Hepatocyte (in vitro differentiated cells): ENCODE data around the gene S1PR2. TPM values are rescaled to one million over a fixed set of nuclear protein-coding genes. Genes with fewer than 3 reads are reported as not detected.

Experiments used
- DNase-seq: peaks from one replicate; pipeline ENCODE4 v3.0.0-alpha.2; 2016; ENCODE audit warnings: low spot score
- H2AFZ ChIP-seq: fragments of 200-600 bp; sonication (generic); 2 replicates; pipeline ENCODE4 v1.6.0; 2016; ENCODE audit warnings: antibody characterized with exemption, mild to moderate bottlenecking
- H3K27ac ChIP-seq: fragments of 200-600 bp; sonication (generic); 2 replicates; pipeline ENCODE4 v1.5.1; 2016; ENCODE audit warnings: mild to moderate bottlenecking
- H3K27me3 ChIP-seq: fragments of 200-600 bp; sonication (generic); 2 replicates; pipeline ENCODE4 v1.6.1; 2016
- H3K36me3 ChIP-seq: fragments of 200-600 bp; sonication (generic); replicated peaks from 2 replicates; pipeline ENCODE4 v1.5.1; 2016; ENCODE audit warnings: low read depth; ENCODE audit not compliant: insufficient read depth
- H3K4me1 ChIP-seq: fragments of 200-600 bp; sonication (generic); 2 replicates; pipeline ENCODE4 v1.5.1; 2016; ENCODE audit warnings: mild to moderate bottlenecking, moderate library complexity; ENCODE audit not compliant: insufficient read depth
- H3K4me2 ChIP-seq: fragments of 200-600 bp; sonication (generic); 2 replicates; pipeline ENCODE4 v1.6.0; 2016
- H3K4me3 ChIP-seq: fragments of 200-600 bp; sonication (generic); 2 replicates; pipeline ENCODE4 v1.5.1; 2016; ENCODE audit warnings: mild to moderate bottlenecking
- H3K79me2 ChIP-seq: fragments of 200-600 bp; sonication (generic); 2 replicates; pipeline ENCODE4 v1.6.0; 2017; ENCODE audit warnings: mild to moderate bottlenecking
- H3K9me2 ChIP-seq: fragments of 200-600 bp; sonication (generic); replicated peaks from 2 replicates; pipeline ENCODE4 v1.6.0; 2017; ENCODE audit warnings: mild to moderate bottlenecking; ENCODE audit not compliant: insufficient read depth
- H3K9me3 ChIP-seq: fragments of 200-600 bp; sonication (generic); 2 replicates; pipeline ENCODE4 v1.5.1; 2016; ENCODE audit warnings: low read depth, mild to moderate bottlenecking
- H4K20me1 ChIP-seq: fragments of 200-600 bp; sonication (generic); 2 replicates; pipeline ENCODE4 v1.6.0; 2016; ENCODE audit warnings: mild to moderate bottlenecking; ENCODE audit not compliant: insufficient read depth, poor library complexity, severe bottlenecking
- CTCF ChIP-seq: fragments of 200-600 bp; sonication (generic); IDR thresholded peaks from 2 replicates; pipeline ENCODE4 v1.5.1; 2016; ENCODE audit warnings: antibody characterized with exemption, mild to moderate bottlenecking; ENCODE audit not compliant: poor library complexity
- EZH2 ChIP-seq: fragments of 200-600 bp; sonication (generic); IDR thresholded peaks from 2 replicates; pipeline ENCODE4 v1.6.1; 2016; ENCODE audit warnings: antibody characterized with exemption, mild to moderate bottlenecking, borderline replicate concordance
- EZH2phosphoT487 ChIP-seq: fragments of 200-600 bp; sonication (generic); IDR thresholded peaks from one replicate; pipeline ENCODE4 v1.6.1; 2018; ENCODE audit warnings: antibody characterized with exemption, mild to moderate bottlenecking, low read depth, moderate library complexity; ENCODE audit not compliant: unreplicated experiment, severe bottlenecking
- WGBS: methylation state at CpG from one replicate; pipeline ENCODE4 v1.1.6; 2016; ENCODE audit warnings: low lambda C conversion rate; ENCODE audit errors: missing lambda C conversion rate; 5-methylcytosine and 5-hydroxymethylcytosine counted together
- polyA plus RNA-seq: library from polyadenylated mRNA; unstranded; fragments of >200 nt; fragmentation: Nextera tagmentation; extraction: Ambion mirVana; gene quantifications from 2 replicates; pipeline ENCODE4 v1.2.1, GENCODE V29; 2016
- total RNA-seq: library from RNA; depleted of rRNA; stranded (reverse); fragments of >200 nt; gene quantifications from 2 replicates; pipeline ENCODE4 v1.2.3, GENCODE V29; 2014

Gene S1PR2
- total and polyA plus RNA-seq, 2 experiments from 2014 or later: 8.6 to 16.1 TPM

GRCh38 chr19:10227026-10227971 is 3.8 kb downstream of the S1PR2 start:
- no peak overlapping the region for H3K4me3 ChIP-seq
- H4K20me1 ChIP-seq: peaks cover 4% of the 10 kb centered on the region
- no peaks in the 10 kb centered on the region for H3K36me3 ChIP-seq
- H3K27ac ChIP-seq: peak overlapping the region; percentile 98
- H3K27me3 ChIP-seq: no peaks in the 10 kb centered on the region
- peak overlapping the region; percentile 80 for H3K4me2 ChIP-seq
- H3K9me2 ChIP-seq: no peaks in the 10 kb centered on the region
- no peak for DNase-seq
- no peak overlapping the region for H2AFZ ChIP-seq
- WGBS: 65% methylated on average over 25 of the region's 28 CpGs
- H3K4me1 ChIP-seq: peaks cover 10% of the 10 kb centered on the region
- no peaks in the 10 kb centered on the region for H3K9me3 ChIP-seq
- peaks cover 74% of the 10 kb centered on the region for H3K79me2 ChIP-seq
- peak; percentile 15 for TF ChIP-seq CTCF
- no peak for TF ChIP-seq EZH2phosphoT487

- TF ChIP-seq EZH2 (no peak), CTCF (no peak), EZH2phosphoT487 (no peak)
- peak; percentile 86 for DNase-seq
- Histone ChIP-seq H3K36me3 (no peaks in the 10 kb centered on the region), H3K4me3 (no peak overlapping the region), H3K4me1 (peaks cover 10% of the 10 kb centered on the region), H3K9me2 (no peaks in the 10 kb centered on the region), H3K27ac (peak overlapping the region; percentile 98), H3K4me2 (peak overlapping the region; percentile 80), H4K20me1 (peaks cover 10% of the 10 kb centered on the region), H2AFZ (no peak overlapping the region), H3K27me3 (no peaks in the 10 kb centered on the region), H3K79me2 (peaks cover 73% of the 10 kb centered on the region), H3K9me3 (no peaks in the 10 kb centered on the region)
- 51% methylated on average over 9 of the region's 13 CpGs for WGBS
These were observed 4.6 kb downstream of the S1PR2 start for GRCh38 chr19:10226376-10227025.

- Histone ChIP-seq H3K9me2 (no peaks in the 10 kb centered on the region), H3K9me3 (no peaks in the 10 kb centered on the region), H4K20me1 (peaks cover 10% of the 10 kb centered on the region), H3K27me3 (no peaks in the 10 kb centered on the region), H3K79me2 (peaks cover 72% of the 10 kb centered on the region), H2AFZ (no peak overlapping the region), H3K4me3 (no peak overlapping the region), H3K4me1 (peaks cover 10% of the 10 kb centered on the region), H3K27ac (peak overlapping the region; percentile 98), H3K4me2 (peak overlapping the region; percentile 58), H3K36me3 (no peaks in the 10 kb centered on the region)
- 85% methylated on average over 6 of the region's 6 CpGs for WGBS
- no peak for DNase-seq
- TF ChIP-seq EZH2phosphoT487: no peak
- TF ChIP-seq EZH2: no peak
These were observed 5.1 kb downstream of the S1PR2 start for GRCh38 chr19:10226021-10226375.

- Histone ChIP-seq H2AFZ (no peak overlapping the region), H3K4me2 (no peak overlapping the region), H3K9me3 (no peaks in the 10 kb centered on the region), H3K27me3 (no peaks in the 10 kb centered on the region), H3K9me2 (no peaks in the 10 kb centered on the region), H3K36me3 (no peaks in the 10 kb centered on the region), H3K4me1 (peaks cover 10% of the 10 kb centered on the region), H4K20me1 (peaks cover 10% of the 10 kb centered on the region), H3K4me3 (no peak overlapping the region), H3K27ac (no peak overlapping the region), H3K79me2 (peaks cover 55% of the 10 kb centered on the region)
- WGBS: 98% methylated on average over 23 of the region's 23 CpGs
- TF ChIP-seq EZH2 (no peak), CTCF (no peak), EZH2phosphoT487 (no peak)
- no peak for DNase-seq
These were observed 6.8 kb downstream of the S1PR2 start for GRCh38 chr19:10224337-10224736.
